LNCaP clone FGC (cell line): ENCODE data around the gene SELENOO.

Source experiments
- DNase-seq: peaks from one replicate; pipeline ENCODE4 v3.0.0-alpha.2; 2011; ENCODE audit warnings: low read depth
- H3K4me3 ChIP-seq: 2 replicates; pipeline ENCODE4 v1.5.1; 2011; ENCODE audit warnings: mild to moderate bottlenecking, low read depth, low read length, control low read depth
- TF ChIP-seq, protein P1 (sequence below): IDR thresholded peaks from 2 replicates; pipeline ENCODE4 v1.5.1; 2012; ENCODE audit warnings: mild to moderate bottlenecking; ENCODE audit not compliant: control insufficient read depth, insufficient read depth; ENCODE audit errors: extremely low read depth

SELENOO gene

GRCh38 chr22:50221410-50222300 is 20.8 kb downstream of the SELENOO start:
- TF ChIP-seq, protein P1, sequence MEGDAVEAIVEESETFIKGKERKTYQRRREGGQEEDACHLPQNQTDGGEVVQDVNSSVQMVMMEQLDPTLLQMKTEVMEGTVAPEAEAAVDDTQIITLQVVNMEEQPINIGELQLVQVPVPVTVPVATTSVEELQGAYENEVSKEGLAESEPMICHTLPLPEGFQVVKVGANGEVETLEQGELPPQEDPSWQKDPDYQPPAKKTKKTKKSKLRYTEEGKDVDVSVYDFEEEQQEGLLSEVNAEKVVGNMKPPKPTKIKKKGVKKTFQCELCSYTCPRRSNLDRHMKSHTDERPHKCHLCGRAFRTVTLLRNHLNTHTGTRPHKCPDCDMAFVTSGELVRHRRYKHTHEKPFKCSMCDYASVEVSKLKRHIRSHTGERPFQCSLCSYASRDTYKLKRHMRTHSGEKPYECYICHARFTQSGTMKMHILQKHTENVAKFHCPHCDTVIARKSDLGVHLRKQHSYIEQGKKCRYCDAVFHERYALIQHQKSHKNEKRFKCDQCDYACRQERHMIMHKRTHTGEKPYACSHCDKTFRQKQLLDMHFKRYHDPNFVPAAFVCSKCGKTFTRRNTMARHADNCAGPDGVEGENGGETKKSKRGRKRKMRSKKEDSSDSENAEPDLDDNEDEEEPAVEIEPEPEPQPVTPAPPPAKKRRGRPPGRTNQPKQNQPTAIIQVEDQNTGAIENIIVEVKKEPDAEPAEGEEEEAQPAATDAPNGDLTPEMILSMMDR = no peak
- H3K4me3 ChIP-seq = no peak overlapping the region
- DNase-seq = no peak

DNA sequence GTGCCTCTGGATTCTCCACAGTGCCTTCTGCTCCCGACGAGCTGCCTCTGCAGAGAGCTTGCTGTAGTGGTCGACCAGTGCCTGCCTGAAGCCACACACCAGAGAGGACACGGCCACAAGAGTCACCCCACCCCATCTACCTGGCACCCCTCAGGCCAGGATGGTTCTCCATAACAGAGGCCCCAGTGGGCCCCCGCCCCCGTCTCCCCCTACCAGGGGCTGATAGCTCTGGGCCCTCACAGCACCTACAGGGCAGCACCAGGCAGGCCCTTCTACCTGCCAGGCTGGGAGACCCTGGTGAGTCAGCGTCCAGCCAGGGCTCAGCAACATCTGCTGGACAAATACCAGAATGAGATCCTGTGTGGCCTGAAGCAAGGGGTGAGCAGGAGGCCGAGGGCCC is 21.7 kb downstream of the SELENOO start:
- TF ChIP-seq, protein P1 = no peak
- DNase-seq = no peak

DNA sequence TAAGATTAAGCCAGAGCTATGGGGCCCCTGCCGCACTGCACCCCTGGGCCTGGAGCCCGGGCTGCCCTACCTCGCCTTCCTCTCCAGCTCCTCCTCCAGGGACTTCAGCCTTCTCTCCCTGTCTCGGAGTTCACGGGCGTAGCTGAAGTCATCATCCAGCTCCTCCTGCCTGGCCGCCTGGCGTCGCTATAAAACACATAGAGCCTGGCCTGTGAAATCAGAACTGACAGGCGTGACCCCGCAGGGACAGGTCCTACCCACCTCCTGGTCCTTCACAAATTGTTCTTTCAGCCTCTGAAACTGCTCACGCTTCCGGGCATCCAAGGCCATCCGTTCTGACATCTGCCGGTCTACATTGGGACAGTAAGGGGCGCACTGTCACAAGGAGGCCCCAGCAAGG is 23.3 kb downstream of the SELENOO start:
- DNase-seq = no peak
- no peak overlapping the region for H3K4me3 ChIP-seq
- TF ChIP-seq, protein P1 = no peak

More for the DNA sequence above, 21.7 kb downstream of the SELENOO start:
- no peak overlapping the region for H3K4me3 ChIP-seq

DNA sequence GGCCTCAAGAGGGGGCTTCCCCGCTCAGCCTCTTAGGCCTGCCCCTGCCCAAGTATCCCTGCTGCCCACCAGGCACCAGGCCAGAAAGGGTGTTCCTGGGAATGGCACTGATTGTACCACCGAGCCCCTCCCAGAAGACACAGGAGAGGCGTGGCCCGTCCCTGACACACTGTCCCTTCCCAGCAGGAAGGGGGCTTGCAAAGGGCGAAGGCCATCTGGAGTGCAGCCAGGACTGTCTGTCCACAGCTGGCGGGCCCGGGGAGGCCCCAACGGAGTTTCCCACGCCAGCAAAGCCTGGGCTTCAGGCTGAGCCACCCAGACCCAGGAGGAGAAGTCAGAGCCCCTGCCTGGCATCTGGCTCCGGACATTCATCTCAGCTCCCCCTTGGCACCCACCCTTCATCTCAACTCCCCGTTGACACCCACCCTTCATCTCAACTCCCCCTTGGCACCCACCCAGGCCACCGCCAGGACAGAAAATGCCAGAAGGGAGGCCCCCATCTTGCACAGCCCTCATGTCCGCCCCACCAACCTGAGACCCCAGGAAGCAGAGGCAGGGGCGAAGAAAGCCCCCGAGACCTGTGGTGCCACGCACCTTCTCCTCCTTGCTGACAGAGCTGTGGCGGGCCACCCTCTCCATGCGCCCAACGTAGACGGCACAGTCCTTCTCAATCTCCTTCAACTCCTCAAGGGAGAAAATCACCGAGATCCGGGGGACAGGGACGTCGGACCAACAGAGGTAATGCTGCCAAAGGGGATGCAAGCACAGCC is 24.6 kb downstream of the SELENOO start:
- no peak for DNase-seq
- H3K4me3 ChIP-seq = no peak overlapping the region
- TF ChIP-seq, protein P1 = no peak

DNA sequence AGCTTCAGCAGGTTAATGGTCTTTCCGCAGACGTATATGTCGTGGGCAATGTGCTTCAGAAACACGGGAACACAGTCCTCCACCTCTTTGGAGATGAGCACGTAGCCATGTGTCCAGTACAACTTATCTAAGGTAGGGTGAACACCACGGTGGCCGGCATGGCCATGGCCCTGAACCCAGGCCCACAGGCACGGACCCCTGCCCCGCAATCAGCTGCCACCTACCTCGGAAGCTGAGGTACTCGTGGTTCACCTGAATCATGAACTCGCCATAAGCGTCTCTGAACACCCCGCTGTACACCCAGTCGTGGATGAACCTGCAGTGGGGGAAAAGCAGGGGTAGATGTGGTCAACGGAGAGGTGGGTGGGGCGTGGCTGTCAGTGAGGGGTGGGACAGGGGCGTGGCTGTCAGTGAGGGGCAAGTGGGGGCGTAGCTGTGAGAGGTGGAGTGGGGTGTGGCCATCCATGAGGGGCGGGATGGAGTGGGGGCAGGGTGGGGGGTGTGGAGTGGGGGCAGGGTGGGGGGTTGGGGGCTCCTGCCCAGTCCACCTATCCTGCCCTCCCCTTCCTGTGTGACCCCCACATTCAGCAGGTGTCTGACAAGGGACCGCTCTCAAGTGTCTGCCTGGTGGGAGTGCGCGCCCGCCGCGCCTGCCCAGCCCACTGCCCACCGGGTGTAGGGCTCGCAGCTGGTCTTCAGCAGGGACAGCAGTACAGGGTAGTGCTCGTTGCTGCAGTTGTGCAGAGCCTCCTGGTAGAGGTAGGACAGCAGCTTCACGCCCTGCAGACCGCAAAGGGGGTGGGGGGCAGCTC is 25.5 kb downstream of the SELENOO start:
- DNase-seq = no peak
- TF ChIP-seq, protein P1 = no peak
- H3K4me3 ChIP-seq = no peak overlapping the region

GRCh38 chr22:50226875-50227165 is 26.0 kb downstream of the SELENOO start:
- TF ChIP-seq, protein P1 = no peak
- no peak overlapping the region for H3K4me3 ChIP-seq
- no peak for DNase-seq
